DMS 273 (cell line): Measurements from ENCODE around the gene C1orf116.

Experiments used
- DNase-seq: peaks from one replicate; lab custom pipeline; 2025; ENCODE audit not compliant: unreplicated experiment; lab: John Stamatoyannopoulos, UW

The C1orf116 gene

DNA sequence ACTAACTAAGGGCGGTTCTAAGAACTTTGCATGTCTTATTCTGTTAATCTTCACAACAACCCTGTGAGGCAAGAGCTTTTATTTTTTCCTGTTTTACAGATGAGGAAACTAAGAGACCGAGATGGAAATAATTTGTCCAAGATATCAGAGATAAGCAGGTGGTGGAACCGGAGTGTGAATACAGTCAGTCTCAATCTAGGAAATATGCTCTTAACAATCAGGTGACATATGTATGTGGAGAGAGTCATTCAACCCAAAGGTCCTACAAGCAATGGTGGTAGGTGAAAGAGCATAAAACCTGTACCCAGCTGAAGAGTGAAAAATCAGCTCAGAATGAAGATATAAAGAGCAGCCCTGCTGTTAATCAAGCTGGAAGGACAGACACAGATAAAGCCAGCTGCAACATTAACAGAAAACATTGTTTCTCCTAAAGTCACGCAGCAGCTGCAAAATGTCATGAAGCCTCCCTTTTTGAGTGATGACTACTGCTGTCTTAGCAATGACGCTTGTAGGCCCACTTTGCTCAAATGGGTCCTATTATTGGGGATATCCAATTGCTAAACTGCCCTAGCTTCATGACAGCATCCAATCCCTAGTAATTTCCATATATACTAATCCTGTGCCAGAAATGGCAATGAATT lies 31.8 kb downstream of the C1orf116 start:
- DNase-seq = no peak

DNA sequence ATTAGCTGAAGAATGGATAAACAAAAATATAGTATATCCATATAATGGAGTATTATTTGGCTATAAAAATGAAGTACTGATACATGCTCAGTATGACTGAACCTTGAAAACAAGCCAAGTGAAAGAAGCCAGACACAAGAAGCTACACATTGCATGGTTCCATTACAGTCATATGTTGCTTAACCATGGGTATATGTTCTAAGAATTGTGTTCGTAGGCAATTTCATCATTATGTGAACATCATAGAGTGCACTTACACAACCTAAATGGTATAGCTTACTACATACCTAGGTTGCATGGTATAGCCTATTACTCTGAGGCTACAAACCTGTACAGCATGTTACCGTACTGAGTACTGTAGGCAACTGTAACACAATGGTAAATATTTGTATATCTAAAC lies 33.7 kb downstream of the C1orf116 start:
- DNase-seq = no peak

- DNase-seq = no peak
These were observed 39.8 kb downstream of the C1orf116 start for GRCh38 chr1:206992790-206993189.

GRCh38 chr1:206987873-206988272 lies 44.7 kb downstream of the C1orf116 start:
- DNase-seq = no peak

DNA sequence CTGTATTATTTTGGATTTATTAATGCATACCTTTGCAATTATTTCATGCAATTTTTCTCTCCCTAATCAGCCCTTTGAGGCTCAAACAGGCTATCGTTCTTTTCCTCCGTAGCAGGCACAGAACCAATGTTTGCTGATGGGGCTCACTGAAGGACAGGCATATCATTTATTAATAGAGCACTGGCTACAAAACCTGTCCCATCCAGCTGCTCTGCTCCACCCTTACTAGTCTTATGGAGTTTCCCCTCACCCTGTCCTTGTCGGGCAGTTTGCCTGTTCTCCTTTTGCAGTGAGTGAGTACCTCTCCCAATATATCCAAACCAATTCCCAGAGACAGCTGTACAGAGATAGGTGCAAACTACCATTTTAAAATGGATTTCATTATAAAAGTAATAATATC lies 45.7 kb downstream of the C1orf116 start:
- no peak for DNase-seq

DNA sequence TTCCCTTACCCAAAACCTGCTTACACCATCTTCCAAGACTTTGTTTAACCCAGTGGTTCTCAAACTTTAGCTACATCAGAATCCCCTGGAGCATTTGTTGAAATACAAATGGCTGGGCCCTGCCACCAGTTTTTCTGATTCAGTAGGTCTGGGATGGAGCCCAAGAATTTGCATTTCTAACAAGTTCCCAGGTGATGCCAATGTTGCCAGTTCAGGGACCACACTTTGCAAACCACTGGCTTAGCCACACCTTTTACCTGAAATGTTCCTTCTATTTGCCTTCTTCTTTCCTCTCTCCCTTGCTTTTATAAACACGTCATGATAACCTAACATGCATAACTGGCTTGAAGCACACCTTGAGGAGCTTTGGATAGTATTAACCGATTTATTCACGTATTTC lies 46.2 kb downstream of the C1orf116 start:
- no peak for DNase-seq

- no peak for DNase-seq
These were observed 47.3 kb downstream of the C1orf116 start for GRCh38 chr1:206985162-206985749.

DNA sequence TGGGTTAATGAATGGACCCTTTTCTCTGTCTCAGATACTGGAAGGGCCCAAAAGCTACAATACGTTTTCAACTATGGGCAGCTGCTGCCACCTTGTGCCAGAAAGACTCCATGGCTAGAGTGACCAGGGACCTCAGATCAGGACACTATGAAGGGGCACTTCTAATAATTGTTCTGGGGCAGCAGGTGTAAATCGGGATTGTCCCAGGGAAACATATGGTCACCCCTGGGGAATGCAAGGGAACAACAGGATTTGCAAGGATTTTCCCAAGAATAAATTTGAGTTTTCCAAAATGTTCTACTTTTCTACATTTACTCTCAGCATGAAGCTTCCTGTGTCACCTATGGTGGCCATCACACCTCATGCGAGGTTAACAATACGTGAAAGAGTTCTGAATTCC lies 50.3 kb downstream of the C1orf116 start:
- peak; percentile 77 for DNase-seq

DNA sequence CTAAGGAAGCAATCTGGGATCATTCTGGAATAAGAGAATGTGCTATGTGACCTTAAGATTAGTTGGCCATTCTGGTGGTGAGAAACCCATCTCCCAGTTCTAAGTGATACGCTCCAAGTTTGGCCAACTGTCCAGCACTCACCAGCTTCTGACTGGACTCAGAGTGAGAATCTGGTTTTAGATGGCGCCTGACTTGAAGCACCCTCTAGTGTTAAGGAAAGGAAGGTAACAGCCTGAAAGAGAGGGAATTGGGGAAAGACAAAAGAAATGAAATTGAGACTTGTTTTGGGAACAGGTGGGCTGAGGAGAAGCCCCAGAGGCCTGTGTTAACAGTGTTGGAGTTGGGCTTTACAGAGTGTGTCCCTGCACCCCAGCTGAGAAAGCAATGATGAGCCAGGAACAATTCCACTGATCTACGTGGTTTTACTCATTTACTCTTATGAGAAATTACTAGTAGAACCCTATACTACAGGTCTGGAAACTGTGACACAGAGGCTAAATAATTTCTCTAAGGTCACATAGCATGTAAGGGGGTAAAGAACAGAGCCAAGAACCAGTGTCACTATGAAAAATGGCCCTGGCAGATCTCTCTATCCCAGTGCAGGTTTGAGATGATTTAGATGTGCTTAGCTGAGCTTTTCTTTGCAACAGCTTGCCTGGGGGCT lies 53.0 kb downstream of the C1orf116 start:
- peak; percentile 41 for DNase-seq

GRCh38 chr1:206978259-206978658 lies 54.3 kb downstream of the C1orf116 start:
- DNase-seq = no peak

GRCh38 chr1:206975306-206975705 lies 57.2 kb downstream of the C1orf116 start:
- peak; percentile 76 for DNase-seq

DNA sequence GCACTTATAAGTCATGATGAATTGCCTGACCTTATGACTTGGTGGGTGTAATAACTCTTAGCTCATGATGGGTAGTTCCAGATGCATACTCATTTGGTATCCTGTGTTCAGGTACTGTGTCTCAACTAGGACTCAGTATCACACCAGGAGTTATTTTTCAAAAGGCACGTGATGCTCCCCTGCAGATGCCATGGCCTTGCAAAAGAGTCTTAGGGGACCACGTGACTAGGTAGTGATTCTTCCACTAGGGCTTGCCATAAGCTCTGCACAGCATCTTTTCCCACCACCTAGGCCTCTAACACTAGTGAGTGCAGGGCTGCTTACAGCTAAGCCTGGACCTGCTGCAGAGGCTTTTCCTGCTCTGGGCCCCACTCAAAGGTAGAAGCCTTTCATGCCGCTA lies 58.4 kb downstream of the C1orf116 start:
- no peak for DNase-seq

- no peak for DNase-seq
These were observed 59.8 kb downstream of the C1orf116 start for GRCh38 chr1:206972728-206973127.

GRCh38 chr1:206971029-206971655 lies 61.4 kb downstream of the C1orf116 start:
- no peak for DNase-seq

DNA sequence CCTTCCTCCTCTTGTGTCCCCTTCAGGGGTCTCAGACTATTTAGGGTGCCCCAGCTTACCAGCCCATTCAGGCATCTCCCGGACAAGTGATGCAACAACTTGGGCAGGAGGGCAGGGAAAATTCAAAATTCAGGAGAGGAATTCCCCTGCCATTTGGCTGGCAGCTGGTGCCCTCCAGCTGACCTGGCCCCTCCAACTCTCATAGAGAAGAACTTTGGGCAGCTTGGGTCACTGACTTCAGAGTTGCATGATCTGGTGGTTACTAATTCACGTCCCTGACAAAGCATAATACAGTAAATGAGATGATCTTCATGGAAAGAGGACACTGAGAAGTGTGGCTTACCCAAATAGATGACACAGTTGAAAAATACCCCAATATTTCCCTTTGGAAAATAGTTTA lies 62.1 kb downstream of the C1orf116 start, which contains the start of gene FCAMR:
Gene FCAMR (minus strand): TSS at position 15 of the 400 bp plus-strand sequence. CDS start 335 bp downstream, outside the sequence.
- DNase-seq = peak; percentile 62

GRCh38 chr1:206969090-206969489 lies 63.5 kb downstream of the C1orf116 start:
- DNase-seq = no peak
